Stimulated activated CD4-positive, alpha-beta T cell treated with anti-CD3 and anti-CD28 coated beads, Interleukin-1b, Interleukin-23, amount 100 ng/mL, for 4 hours (primary cell): ENCODE results near the gene KBTBD4.

Source experiments
- DNase-seq, 2 donors: peaks; one replicate each; pipeline ENCODE4 v3.0.0-alpha.2; 2020; ENCODE audit warnings: low read depth in 2 of 2

The KBTBD4 gene

DNA sequence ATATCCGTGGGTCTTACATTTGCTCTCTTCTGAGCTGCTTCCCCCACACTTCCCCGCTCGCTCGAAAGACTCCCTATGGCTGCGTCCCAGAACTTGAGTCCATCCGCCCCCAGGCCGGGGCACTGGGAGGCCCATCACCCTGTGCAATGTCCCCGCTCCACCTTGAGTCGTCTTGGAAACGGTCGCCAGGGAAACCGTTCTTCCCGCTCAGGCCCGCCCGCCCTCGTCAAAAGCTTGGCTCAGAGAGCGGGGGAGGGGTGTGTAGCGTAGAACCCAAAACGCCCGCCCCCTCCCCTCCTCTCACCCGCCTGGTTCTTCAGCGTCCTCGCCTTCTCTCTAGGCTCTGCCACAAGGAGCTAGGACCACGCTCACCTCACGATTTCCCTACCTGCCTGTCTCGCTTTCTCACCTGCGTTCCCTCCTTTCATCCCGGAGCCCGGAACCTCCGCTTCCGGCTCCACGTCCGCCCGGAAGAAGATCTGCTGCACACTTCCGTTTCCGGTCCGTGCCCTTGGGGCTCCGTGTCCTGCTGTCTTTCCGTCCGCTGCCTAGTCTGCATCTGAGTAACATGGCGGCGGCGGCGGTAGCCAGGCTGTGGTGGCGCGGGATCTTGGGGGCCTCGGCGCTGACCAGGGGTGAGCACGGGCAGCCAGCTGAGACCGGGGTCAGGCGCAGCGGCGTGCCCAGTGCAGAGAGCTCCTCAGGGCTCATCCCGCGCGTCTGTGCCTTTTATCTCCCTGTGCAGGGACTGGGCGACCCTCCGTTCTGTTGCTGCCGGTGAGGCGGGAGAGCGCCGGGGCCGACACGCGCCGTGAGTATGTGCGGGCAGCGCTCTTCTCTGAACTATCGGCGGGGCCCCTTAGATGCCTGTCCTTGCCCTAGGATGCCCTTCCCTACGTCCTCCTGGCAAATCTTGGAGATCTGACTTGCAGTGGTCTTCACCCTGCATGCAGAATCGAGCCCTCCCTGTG is at the start of gene KBTBD4, which contains the start of gene NDUFS3:
Gene KBTBD4 (minus strand): TSS at position 447 of the 971 bp plus-strand sequence. CDS start 19 bp downstream, at position 428.
Gene NDUFS3 (plus strand): TSS at position 551 of the 971 bp plus-strand sequence. CDS start 18 bp downstream, at position 569.
- peak; percentile 81 to 85 for DNase-seq

DNA sequence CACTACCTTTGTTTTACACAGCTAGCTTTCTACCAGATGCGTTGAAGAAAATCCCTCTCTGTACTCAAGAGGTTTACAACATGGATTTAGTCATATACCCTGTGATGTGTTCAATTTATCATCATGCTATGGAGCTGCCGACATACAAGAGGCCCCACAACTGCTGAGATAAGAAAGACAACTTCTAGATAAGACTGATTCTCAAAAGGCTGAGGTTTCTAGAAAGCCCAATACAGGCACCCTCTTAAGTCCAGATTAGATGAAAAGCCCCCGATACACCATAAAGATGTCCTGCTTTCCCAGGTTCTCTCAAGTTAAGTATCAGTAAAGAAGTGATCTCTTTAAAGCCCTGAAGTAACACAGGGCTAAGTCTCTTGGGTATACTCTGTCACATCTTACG is 49.3 kb upstream of the KBTBD4 start:
- no peak for DNase-seq

DNA sequence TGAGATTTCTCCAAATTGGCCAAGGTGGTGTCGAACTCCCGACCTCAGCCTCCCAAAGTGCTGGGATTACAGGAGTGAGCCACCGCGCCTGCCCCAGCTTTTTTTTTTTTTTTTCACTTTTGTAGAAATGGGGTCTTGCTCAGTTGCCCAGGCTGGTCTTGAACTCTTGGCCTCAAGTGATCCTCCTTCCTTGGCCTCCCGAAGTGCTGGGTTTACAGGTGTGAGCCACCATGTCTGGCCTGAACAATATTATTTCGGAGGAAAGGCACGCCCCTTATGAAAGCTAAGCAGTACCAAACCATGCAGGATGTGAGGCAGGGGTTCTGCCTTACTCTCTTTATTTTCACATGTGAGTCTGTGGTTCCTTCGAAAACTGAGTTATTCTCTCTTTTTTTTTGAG is 47.5 kb upstream of the KBTBD4 start:
- DNase-seq = no peak

DNA sequence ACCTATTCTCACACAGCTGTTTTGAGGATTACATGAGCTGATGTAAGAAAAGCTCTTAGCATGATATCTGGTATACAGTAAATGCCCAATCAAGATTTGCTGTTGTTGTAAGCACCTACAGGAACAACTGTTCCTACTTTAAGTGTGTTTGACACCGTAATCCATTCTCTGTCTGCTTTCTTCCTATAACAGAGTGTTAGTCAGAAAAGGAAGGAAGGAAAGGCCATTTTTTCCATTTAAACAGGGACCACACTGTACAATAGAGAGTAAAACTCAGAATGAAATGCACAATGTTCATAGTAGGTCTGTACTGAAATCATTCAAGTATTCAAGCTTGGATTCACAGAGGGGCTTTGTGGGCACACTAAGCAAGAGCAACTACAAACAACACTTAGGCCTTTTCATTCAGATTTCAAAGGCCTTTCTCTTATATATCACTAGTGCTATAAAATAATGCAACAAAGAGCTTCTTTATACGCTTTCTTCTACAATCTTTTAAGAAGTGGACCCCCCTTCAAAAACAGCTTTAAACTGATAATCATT is 42.1 kb upstream of the KBTBD4 start:
- DNase-seq = no peak

DNA sequence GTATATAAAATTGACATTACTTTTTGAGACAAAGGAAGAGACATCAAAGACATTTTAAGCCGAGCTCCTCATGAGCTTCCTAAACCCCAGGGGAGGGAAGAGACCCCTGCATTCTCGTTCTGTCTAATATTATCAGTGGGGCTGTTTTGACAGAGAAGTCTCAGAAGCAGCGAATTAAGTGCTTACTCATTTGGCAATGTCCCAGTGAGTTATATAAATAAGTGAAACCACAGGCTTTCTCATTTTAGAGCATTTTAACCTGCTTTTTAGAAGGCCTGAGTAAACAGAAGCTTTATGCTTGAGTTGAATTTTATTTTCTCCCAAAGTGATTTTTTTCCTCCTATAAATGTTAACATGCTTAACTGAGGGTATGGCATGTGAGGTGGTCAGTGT is 38.6 kb upstream of the KBTBD4 start:
- DNase-seq = no peak

DNA sequence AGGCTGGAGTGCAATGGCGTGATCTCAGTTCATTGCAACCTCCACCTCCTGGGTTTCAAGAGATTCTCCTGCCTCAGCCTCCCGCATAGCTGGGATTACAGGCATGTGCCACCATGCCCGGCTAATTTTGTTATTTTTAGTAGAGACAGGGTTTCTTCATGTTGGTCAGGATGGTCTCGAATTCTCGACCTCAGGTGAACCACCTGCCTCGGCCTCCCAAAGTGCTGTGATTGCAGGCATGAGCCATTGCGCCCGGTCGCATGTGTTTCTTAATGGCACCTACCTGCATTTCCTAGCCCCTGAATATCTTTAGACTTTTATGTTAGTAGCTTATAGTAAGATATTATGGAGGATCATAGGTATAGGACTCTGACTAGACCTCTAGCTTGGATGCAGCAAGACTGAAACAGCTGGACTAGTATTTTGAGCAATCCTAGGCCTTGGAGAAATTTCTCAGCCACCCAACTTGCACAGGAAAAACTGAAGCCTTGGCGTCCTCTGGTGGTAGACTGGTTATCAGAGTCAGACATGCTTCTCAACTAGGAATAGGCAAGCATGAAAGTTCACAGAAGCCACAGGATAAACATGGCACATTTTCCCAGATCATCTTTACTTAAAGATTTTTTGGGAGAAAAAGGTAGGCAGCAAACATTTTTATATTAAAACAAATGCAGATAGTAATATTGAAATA is 38.1 kb upstream of the KBTBD4 start:
- no peak for DNase-seq

DNA sequence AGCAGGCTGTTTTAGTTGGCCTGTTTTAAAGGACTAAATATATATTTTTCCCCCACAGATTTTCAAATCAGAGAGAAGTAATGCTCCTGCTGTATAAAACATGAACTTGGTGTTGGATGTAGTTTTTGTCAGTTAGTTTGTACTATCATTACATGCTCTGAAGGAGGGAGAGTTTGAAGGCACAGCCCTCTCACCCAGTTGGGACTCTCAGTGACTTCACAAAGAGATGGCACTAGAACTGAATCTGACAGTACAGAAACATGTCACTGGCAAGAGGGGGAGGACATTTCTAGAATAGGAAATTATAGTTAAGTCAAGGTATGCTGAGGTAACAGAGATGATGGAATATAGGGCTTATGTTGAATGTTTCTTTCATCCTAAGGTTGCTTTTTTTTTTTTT is 36.5 kb upstream of the KBTBD4 start:
- no peak for DNase-seq

DNA sequence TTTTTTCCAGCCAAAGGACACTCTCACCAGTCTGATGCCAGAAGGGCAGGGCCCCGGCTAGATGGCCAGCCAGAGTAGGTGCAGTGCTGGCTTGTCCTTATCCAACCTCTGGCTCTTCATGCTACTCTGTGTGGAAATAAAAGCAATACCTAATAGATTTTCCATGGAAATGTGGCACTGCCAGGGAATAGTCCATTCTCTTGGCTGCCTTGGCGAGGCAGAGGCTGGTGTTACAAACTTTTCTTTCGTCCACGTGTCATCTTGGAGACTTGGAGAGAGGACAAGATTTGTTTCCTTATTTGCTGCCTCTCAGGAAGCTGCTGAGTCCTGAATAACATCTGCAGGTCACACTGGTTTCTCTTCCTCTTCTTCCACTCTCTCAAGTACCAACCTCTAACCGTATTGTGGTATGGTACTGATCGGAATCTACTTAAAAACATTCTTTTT is 32.6 kb upstream of the KBTBD4 start:
- no peak for DNase-seq

DNA sequence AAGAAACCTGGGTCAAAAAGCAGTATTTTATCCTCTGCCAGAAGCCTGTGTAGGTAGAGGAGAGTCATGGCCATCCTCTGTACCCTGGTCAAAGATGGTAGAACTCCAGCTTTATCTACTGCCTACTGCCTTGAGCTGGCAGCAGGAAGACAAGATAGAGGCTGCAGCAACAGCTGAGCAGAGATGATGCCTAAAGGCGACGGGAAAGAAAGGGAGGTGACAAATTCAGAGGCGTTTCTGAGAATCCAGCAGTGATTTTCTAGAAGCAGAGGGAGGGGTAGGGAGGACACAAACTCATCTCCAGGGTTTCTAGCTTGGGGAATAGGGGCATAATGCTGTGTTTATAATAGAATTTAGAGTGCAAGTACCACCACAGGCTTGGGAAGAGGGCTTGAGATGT is 30.9 kb upstream of the KBTBD4 start:
- no peak for DNase-seq

DNA sequence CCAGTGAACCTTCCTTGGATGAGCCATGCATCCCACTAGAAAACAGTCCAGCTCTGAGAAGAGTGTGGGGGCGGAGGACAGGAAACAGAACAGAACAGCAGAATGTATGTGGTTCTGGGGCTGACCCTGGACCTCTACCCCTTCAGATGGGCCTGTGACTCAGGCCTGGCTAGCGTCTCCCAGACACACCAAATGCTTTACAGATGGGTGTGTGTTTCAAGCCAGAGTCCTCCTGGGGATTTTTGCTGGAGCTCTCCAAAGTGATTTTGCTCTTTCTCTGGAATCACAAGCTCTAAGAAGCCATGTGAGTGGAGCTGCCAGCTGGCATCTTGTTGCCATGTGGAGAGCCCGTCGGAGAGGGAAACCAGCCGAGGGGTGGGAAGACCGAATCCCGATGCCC is 28.6 kb upstream of the KBTBD4 start:
- no peak for DNase-seq

DNA sequence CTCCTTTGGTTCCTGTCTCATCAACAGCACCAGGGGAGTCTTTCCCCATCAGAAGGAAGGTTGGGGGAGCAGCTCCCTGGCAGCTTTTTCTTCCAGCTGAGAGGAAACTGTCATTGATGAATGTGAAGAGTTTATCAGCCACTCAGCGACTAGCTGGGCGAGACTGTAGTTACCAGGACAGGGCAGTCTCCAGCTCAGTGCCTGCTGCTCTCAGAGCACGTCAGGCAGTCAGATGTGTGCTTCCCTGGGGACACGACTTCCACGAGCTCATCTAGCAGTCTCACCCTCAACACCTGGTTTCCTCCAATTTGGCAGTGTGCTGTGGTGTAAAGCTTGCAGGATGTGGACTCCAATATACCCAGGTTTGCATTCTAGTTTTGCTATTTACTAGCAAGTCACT is 28.0 kb upstream of the KBTBD4 start:
- DNase-seq = no peak

DNA sequence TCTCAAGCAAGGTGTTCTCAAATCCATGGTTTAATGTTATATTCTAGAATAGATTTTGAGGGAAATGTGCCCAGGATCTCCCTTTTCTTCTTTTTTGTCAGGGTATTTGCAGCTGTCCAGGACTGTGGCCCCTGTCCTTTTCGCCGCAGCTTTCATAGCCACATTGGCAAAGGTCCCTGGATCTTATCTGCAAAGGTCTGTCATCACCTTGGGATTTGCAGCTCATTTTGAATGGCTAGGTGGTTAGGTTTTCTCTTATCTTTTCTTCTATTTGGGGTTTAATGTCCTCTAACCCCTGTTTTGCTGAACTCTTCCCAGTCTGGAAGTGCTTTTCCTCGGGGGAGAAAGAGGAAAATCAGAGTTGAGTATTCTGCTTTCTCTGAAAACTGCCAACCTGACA is 27.2 kb upstream of the KBTBD4 start:
- no peak for DNase-seq

DNA sequence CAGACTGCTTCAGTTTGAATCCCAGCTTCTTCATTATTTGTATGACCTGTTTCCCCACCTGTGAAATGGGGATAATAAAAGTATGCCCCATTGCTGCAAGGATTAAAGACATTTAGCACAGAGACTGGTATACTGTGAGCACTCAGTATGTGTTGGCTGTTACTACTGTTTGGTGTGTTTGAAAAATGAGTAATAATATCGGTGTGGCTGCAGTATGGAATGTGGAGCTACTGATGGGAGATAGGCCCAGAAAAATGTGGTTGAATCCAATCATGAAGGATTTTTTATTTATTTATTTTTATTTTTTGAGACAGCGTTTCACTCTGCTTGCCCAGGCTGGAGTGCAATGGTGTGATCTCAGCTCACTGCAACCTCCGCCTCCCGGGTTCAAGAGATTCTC is 24.5 kb upstream of the KBTBD4 start:
- no peak for DNase-seq

DNA sequence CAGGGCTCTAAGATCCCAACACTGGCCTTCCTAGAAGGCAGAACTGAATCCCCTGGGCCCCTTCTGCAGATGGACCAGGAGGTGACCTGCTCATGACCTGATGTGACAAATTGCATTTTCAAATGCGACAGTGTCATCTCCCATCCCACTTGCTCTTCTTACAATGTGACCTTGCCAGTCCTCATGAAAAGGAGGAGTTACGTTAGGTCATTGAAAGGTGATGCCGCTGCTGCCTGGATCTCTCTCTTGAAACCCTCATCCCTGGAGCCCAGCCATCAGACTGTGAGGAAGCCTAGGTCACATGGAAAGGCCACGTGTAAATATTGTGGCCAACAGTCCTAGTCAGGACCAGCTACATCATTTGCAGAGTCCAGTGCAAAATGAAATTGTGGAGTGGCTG is 21.1 kb upstream of the KBTBD4 start:
- no peak for DNase-seq

DNA sequence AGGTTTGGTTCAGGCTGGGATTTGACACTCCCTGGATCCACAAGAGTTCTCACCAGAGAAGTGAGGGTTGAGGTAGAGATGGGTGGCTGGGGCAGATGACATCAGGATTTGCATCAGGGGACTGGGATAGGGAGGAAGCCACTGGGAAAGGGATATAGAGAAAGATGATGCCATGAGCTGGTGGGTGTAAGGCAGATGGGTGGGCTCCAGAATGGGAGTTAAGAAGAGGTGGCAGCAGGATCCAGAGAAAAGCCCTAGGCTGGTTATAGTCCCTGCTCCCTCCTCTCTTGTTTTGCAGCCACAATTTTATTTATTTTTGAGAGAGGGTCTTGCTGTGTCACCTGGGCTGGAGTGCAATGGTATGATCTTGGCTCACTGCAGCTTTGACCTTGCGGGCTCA is 17.2 kb upstream of the KBTBD4 start:
- no peak for DNase-seq

DNA sequence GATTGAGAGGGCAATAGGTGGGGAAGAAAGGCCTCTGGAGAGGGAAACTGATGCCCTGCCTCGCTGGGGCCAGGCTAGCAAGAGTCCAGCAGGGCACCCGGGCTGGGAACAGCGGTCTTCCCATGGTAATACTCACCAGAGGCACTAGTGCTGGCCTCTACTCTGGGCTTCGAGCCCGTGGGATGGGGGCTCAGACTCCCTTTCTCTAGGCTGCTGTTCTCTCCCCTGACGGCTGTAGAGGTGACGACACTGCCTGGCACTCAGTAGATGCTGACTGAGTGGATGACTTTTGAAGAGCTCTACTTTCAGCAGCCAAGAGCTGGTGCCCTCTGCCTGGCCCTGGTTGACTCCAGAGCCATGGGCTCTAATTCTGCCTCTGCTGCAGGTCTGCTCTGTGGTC is 16.3 kb upstream of the KBTBD4 start:
- no peak for DNase-seq

DNA sequence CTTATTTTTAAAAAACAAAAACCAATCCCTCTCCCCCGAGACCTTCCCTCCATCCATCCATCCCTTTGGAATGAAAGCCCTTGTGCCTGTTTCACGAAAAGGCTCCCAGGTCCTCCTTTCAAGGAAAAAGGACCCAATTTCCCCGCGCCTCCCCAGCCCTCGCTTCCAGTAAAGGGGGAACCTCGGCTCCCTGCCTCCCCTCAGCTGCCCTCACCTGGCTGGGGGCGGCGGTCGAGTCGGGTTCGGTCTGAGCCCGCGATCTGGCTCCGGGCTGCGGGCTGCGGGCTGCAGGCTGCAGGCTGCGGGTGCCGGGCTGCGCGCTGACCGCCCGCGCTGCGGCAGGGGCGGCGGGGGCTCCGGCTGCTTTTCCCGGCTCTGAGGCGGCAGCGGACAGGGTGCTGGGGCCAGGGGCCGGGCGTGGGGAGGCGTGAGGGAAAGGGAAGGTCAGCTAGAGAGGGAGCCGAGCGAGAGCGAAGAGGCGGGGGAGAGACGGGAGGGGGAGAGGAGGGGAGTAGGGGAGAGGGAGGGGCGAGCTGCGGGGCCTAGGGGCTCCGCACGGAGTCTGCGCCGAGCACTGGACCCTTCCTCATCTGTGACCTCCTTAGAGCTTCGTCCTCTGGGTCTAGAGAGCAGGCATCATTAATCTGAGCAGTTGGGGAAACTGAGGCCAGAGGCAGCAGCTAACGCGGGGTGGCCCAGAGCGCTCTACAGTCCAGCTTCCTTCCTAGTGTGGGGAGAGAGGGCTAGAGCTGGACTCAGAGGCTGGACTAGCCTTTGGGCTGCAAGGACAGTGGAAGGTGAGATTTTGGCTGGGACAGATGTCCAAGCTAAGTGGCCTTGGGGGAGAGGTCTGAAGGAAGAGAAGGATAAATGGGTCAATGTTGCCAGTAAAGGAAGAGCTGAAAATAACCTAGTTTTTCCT is 15.4 kb upstream of the KBTBD4 start, which contains the start of gene C1QTNF4:
Gene C1QTNF4 (minus strand): TSS at position 478 of the 922 bp plus-strand sequence. CDS start 3,601 bp downstream, outside the sequence.
- DNase-seq = no peak

DNA sequence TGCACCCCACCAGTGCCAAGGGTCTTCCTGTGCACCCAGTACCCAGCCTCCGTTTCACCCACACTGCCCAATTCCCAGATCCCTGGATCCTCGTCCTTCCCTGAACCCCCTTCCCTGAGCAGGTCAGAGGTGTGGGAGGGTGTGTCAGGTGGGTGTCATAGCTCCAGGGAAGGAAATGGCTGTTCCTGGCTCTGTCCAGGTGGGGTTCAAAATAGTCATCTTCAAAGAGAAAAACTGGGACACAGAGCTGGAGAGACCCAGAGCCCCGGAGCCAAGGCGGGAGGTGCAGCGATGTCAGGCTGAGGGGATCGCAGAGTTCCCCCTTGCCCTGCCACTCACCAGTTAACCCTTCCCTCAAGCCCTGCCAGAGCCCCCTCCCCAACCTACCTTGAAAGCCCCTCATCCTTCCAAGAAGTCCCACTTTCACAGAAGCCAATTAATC is 14.7 kb upstream of the KBTBD4 start:
- no peak for DNase-seq

DNA sequence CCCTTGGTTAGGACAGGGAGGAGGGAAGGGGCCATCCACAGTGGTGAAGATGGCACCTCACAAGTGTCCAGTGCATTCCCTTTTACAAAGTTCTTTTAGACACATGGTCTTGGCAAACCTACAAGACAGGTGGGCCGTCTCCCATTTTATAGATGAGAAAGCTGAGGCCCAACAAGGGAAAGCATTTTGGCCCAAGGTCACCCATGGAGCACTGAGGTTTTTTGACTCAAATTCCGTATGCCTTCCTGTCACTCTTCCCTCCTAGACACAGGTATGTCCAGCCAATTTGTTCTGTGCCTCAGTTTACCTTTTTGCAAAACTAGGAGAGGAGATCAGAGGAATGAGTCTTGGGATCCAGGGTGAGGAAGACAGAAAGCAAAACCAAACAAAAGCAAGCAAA is 14.2 kb upstream of the KBTBD4 start:
- DNase-seq = no peak

DNA sequence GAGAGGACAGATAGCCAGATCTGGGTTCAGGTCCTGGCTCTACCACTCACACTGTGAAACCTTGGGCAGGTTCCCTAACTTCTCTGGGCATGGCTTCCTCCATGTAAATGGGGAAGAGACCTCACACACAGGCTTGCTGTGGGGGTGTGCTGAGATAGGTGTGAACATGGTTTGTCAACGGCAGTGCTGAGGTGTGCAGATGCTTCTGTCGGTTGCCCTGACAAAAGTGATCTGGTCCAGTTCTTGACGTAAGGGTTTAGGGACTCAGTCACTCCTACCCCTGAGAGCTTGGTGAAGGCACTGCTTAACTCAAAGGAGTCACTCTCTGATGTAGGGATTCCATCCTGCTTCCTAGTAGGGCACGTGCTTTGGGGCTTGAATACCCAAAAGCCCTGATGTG is 13.5 kb upstream of the KBTBD4 start:
- DNase-seq = no peak

DNA sequence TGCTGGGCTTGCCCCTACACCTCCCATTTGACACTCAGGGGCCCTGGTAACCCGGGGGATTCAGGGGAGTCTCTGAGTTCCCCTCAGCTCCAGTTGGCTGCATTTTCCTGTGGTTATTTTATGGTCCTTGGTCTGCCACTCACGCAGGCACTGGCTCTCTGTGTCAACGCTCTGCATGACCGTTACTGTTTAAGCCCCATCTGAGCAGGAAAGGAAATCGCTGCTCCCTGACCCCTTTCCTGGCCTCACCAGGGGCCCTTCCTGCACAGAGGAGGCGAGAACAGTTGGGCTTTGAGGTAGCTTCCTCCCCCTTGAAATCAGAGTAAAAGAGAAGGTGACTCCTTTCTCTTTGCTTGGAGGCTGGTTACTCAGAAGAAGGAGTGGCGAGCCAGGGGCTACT is 13.0 kb upstream of the KBTBD4 start:
- DNase-seq = no peak
